Testis (tissue), 2 donors: ENCODE measurements around the gene CTCF.

Experiments used
- POLR2A ChIP-seq: fragments of 450-650 bp; IDR thresholded peaks from one replicate; pipeline ENCODE4 v1.6.1; 2017; ENCODE audit warnings: antibody characterized with exemption, mild to moderate bottlenecking, moderate library complexity
- TF ChIP-seq, protein P1 (sequence below), 3 experiments: fragments of 450-650 bp in 2 of 3; fragments of 200-600 bp in 1 of 3; sonication (generic) in 1 of 3; IDR thresholded peaks; one replicate each; pipeline ENCODE4 v1.5.1; 2016 to 2019; ENCODE audit warnings: antibody characterized with exemption in 3 of 3, mild to moderate bottlenecking in 2 of 3, moderate library complexity in 1 of 3

DNA sequence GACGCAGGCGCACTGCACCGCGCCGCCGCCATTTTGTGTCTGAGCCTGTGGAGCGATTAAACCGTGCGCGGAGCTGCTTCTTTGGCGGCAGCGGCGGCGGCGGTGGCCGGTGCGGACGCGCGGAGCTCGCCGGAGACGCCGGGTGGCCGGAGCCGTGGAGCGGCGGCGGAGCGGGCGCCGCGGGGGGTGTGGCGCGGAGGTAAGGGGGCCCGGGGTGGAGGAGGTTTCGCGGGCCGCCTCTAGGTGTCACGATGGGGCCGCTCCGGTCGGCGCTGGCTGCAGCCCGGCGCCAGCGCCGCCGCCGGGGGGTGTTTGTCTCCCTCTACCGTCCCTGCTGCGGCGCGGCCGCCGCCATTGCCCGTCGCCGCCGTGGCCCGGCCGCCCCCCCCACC, at the start of gene CTCF:
- TF ChIP-seq, protein P1, sequence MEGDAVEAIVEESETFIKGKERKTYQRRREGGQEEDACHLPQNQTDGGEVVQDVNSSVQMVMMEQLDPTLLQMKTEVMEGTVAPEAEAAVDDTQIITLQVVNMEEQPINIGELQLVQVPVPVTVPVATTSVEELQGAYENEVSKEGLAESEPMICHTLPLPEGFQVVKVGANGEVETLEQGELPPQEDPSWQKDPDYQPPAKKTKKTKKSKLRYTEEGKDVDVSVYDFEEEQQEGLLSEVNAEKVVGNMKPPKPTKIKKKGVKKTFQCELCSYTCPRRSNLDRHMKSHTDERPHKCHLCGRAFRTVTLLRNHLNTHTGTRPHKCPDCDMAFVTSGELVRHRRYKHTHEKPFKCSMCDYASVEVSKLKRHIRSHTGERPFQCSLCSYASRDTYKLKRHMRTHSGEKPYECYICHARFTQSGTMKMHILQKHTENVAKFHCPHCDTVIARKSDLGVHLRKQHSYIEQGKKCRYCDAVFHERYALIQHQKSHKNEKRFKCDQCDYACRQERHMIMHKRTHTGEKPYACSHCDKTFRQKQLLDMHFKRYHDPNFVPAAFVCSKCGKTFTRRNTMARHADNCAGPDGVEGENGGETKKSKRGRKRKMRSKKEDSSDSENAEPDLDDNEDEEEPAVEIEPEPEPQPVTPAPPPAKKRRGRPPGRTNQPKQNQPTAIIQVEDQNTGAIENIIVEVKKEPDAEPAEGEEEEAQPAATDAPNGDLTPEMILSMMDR (IDR thresholded peaks at IDR 0.05): peak; percentile 57 to 96 (median 86)
- TF ChIP-seq POLR2A: no peak
